ENCODE data around the gene ZNF275.

DNA sequence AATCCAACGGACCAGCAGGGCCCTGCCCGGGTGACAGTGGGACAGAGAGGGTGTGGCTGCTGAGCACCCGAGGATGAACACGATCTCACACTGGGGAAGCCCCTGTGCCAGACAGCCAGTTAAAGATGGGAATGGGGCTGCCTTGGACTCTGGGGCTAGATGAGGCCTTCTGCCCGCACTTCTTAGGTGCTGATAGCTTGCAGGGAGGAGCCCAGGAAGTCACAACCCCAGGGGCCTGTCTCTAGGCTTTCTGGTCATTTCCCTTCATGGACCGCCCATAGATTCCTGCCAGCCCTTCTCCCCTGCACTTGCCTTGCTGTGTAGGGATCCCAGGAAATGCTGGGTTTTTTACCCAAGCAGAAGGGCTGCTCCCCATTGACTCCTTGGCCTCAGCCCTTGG is 6.2 kb downstream of the ZNF275 start:
- TF ChIP-seq, protein P1, sequence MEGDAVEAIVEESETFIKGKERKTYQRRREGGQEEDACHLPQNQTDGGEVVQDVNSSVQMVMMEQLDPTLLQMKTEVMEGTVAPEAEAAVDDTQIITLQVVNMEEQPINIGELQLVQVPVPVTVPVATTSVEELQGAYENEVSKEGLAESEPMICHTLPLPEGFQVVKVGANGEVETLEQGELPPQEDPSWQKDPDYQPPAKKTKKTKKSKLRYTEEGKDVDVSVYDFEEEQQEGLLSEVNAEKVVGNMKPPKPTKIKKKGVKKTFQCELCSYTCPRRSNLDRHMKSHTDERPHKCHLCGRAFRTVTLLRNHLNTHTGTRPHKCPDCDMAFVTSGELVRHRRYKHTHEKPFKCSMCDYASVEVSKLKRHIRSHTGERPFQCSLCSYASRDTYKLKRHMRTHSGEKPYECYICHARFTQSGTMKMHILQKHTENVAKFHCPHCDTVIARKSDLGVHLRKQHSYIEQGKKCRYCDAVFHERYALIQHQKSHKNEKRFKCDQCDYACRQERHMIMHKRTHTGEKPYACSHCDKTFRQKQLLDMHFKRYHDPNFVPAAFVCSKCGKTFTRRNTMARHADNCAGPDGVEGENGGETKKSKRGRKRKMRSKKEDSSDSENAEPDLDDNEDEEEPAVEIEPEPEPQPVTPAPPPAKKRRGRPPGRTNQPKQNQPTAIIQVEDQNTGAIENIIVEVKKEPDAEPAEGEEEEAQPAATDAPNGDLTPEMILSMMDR (conservative IDR thresholded peaks at IDR 0.05; ENCODE audit: low read depth, low read length): no peak
- no peak for TF ChIP-seq EZH2 (IDR thresholded peaks at IDR 0.05; ENCODE audit: borderline replicate concordance, low read depth, low read length, poor library complexity, severe bottlenecking)
